CD4-positive, alpha-beta T cell treated with Interleukin-4 for 1 hour (primary cell): Measurements from ENCODE around the gene MISP3.
A peak's percentile ranks its signal among the peaks of the same experiment; 100 is the strongest.

Source experiments
- DNase-seq, 2 donors: peaks; one replicate each; pipeline ENCODE4 v3.0.0-alpha.2; 2020 to 2022

Gene MISP3

DNA sequence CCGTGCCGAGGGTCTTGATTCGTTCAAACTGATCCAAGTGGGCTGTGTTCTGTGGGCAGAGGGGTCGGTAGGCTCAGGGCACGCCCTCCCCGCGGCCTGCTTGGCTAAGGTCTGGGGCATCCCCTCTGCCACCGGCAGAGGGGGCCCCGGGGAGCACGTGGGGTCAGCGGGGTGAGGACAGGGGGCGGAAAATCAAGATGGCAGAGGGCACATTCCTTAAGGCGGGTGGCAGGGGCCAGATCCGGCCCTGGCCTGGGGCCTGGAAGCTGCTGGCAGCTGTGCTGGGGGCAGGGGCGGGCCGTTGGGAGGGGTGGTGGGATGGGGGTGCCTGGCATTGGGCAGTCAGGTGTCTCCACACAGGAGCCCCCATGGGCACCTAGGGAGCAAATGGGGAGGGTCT lies 34.3 kb downstream of the MISP3 start:
- DNase-seq = no peak

DNA sequence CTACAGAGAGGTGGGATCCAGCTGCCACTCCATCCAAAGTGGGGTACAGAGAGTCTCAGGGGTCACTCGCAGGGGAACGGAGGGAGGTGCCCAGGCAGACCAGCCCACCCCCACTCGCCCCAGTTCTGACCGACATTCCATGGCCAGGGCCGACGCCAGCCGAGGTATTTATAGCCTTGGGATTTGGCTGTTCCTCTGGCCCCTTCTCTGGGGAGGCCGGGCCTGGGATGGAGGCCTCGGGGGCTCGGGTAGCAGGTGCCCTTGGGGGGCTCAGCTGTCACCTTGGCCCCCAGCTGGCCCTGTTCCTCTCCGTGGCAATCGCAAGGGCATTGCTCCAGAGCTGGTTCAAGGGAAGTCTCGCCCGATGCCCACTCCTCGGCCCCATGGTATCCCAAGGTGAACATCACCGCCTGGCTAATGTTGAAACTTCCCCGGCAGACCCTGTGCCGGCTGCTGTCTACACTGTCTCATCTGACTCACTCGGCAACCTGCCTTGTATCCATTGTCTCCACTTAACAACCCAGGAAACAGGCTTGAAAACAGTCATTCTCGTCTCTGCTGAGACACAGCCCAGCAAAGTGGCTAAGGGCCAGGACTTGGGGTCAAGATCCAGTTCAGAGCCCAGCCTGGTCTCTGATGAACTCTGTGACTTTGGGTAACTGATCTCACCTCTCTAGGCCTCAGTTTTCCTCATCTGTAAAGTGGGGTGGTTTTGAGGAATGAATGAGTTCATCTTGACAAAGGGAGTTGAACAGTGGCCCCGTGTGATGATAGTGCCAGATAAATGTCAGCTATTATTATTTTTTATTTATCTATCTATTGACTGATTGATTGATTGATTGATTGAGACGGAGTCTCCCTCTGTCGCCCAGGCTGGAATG lies 35.2 kb downstream of the MISP3 start:
- DNase-seq = no peak

DNA sequence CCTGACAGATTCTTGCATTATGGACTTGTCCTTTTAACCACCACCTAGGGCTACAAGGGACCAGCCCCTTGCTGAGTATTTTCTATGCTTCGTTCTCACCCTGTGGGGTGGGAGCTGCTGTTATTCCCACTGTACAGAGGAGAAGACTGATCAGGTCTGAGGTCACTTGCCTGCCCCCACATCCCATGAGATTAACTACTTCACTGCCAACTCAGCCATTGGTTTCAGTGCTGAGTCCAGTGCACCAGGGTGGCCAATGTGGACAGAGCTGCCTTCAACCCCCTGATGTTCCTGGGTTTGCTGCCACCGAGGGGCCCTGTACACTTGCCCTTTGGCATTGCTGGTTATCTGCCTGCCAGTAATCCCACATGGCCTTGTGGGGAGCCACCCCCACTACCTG lies 38.1 kb downstream of the MISP3 start:
- DNase-seq = no peak

DNA sequence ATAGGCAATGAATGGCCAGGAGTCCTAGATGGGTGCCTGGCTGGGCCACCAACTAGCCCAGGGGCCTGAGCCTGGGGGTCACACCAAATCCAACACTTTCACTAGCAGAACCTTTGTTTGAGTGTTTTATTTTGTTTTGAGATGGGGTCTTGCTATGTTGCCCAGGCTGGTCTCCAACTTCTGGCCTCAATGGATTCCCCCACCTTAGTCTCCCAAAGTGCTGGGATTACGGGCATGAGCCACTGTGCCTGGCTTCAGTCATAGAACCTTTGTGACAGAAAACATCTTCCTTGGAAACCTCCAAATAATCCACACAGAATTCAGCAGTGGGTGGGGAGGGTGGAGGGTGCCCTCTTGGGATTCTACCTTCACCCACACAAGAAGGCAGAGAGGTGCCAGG lies 38.9 kb downstream of the MISP3 start:
- DNase-seq = no peak

DNA sequence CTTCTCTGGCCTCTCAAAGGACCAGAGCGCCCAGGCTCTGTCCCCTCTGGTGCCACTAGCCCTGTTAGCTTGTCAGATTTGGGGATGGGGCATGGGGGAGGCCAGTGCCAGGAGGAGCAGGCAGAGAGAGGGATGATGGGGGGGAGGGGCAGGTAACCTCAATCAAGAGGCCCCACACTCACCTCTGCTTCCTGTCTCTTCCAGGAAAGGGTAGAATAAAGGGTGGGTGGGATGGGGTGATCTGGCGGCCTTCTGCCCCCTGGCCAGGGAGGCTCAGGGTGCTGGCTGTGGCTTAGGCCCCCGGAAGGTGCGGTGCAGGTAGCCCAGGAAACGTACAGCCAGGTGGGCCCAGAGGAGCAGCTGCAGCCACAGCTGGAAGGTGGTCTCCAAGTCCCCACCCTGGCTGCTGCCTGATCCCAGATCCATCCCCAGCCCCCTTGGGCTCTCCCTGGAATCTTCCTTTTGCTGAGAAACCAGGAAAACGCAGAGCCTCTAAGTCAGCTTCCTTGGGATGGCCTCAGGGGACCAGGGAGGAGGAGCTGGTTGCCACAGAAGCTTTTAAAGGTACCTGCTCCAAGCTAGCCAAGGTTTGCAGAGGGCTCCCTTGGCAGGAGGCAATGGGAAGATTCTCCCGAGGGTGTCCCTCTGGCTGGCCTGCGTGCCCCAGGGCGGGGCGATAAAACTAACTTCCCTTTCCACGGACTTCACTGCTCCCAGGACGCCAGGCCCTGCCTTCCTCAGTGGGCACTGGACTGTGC lies 39.6 kb downstream of the MISP3 start:
- no peak for DNase-seq

DNA sequence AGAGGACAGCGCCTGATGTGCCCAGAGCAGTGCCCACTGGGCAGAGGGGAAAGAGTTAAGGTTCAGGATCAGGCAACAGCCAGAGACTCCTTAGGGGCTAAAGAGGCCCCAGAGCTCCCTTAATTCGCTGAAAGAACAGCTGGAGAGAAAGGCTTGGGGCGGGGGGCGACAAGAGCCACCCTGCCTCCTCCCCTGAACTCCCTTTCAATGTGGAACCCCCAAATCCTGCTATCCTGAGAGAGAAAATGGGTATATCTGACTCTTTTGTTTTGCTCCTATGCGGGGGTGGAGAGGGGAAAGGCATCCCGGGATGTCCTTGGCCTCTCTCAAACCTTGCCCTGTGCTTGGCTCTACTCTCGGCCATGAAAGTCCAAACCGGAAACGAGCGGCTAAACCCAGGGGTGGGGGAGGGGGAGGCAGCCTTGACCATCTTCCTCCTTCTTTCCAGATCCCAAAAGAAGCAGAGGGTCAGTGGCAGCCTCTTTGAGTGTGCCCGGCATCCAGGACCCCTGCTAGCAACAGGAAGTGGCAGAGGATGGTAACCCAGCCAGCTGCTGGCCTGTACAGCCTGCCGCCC lies 40.3 kb downstream of the MISP3 start:
- no peak for DNase-seq

DNA sequence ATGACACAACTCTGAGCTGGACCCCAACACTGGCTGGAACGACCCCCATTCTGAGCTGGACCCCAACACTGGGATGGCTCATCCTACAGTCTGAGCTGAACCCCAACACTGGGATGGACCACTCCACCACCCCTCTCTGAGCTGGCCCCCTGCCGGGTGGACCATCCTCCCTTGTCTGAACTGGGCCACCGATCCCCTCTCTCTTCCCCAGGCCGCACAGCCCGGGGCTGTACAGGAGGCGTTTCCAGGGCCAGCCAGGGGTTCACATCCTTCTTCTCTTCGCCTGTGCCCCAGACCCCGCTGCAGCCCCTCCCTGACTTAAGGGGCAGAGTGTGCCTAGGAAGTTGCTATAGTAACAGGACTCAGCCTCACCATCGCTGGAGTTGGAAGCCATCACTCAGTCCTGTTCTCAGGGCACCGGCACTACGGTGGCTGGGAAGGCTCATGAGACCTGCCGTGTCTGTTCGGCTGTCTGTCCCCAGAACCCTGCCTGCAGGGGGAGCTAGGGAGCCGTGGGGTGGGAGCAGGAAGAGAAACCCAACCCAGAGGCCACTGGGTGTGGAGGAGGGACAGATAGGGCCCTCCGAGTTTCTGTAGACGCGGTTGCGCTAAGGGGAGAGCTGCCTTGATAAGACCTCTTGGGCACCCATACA lies 41.3 kb downstream of the MISP3 start:
- DNase-seq = peak; percentile 48 to 51

DNA sequence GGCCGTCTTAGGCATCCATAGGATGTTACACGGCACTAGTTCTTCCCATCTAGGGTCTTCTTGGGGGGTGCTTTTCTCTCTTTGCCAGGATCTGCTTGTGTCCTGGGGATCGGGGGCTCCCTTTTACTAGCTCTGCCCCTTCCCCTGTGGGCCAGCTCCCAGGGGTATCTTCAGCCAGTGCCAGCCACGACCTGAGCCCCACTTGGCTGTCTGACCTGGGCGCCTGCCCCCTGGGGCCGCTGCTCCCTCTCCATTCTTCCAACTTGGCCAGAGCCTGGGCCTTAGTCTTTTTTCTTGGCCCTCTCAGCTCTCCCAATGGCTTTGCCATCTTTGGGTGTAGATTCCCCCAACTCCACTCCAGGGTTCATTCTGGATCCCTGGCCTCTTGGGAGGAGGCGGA lies 41.9 kb downstream of the MISP3 start:
- no peak for DNase-seq

DNA sequence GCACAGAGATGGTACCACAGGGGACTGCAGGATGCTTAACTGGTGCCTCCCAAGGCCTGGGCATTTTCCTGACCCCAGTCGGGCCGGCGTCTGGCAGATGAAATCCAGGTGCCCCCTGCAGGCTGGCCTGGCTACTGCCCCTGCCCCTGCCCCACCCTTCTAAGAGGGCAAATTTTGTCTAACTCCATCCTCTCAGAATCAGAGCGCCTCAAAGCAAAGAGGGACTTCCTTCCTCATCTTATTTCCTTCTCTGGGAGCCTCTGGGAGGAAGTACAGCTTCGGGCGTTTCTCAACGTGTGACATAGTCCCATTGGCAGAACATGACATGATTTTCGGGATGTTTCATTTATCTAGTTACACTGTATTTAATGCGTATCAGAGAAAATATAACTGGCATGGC lies 42.3 kb downstream of the MISP3 start:
- peak; percentile 61 to 74 for DNase-seq

DNA sequence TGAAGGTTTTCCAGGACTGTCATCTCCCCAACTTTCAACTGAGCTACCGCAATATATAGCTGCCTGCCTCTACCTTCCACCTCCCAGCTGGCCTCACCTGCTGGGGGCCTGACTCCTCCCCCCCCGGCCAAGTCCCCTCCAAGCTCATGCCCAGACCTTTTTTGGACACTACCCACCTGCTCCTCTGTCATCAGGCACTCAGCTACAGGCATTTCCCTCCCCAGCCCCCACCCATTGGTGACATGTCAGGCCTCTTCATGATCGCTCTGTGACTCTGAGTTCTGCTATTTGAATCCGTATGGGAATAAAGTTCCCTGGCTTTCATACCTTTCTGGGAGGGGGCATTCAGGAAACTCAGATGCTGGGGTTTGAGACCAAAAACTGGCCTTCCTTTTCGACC lies 43.2 kb downstream of the MISP3 start:
- no peak for DNase-seq

DNA sequence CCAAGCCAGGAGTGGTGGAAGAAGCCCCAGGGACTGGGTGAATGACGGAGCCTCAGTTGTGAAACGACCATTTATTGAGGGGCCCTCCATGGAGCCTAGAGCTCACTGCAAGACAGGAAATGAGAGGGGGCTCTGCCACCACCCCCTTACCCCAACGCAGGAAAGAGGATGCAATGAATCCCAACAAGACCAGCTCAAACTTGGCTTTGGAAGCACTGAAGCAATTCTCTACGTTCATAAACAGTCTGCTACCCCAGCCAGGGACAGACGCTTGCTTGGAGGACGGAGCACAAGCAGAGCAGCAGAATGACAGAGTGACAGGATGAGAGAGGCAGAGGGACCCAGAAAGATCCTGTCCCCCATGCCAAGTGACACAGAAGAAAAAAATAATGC lies 43.9 kb downstream of the MISP3 start:
- DNase-seq = no peak

DNA sequence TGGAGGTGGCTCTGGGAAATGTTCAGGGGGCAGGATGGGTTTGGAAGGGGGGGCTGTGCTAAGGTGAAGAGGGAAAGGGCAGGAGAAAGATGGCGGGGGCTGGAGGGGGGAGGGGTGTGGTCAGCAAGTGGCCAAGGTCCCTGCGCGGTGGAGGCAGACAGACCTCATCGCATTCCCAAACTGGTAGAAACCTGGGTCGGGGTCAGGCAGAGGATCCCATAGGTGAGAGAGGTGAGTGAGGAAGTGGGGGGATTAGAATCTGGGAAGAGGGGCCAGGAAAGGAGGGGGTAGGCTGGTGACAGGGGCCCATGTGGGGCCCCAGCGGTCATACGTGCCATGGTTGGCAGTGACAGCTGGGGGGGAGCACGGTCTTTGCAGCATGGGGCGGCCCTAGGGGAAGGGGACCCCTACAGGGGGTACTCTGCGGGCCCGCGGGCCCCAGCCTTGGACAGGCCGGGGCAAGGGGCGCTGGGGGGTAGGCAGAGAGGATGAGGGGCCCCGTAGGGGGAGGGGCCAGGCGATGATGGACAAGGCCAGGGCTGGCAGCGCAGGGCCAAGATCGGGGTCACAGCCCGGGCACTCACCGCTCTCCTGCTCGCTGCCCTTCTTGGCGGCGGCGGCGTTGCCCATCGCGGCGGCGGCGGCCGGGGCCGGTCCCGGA lies 44.5 kb downstream of the MISP3 start:
- DNase-seq = peak; percentile 15 to 18

DNA sequence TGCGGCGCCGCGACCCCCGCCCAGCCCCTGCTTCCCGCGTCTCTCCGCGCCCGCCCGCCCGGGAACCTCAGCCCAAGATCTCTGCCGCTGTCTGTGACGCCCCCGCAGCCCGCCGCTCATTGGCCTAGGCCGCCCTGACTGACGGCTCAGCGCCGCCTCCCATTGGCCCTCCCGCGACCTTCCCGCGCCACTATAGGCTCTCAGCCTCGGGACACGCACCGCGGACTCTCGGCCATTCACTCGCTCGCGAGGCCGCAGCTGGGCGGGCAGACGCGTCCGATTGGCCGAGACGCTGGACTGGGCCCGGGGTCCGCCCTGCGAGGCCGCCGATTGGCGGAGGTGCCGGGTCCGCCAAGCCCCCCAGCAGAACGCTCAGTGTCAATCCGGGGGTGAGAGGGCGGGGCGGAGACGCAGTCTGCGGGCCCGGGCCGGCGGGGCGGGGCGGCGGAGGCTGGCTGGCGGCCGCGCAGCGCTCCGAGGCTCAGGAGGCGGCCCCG lies 45.1 kb downstream of the MISP3 start, which contains the start of gene PRKACA:
PRKACA (minus strand) TSS at position 95 of the 497 bp plus-strand sequence. CDS start 215 bp downstream, outside the sequence.
- DNase-seq = peak; percentile 98 to 99

DNA sequence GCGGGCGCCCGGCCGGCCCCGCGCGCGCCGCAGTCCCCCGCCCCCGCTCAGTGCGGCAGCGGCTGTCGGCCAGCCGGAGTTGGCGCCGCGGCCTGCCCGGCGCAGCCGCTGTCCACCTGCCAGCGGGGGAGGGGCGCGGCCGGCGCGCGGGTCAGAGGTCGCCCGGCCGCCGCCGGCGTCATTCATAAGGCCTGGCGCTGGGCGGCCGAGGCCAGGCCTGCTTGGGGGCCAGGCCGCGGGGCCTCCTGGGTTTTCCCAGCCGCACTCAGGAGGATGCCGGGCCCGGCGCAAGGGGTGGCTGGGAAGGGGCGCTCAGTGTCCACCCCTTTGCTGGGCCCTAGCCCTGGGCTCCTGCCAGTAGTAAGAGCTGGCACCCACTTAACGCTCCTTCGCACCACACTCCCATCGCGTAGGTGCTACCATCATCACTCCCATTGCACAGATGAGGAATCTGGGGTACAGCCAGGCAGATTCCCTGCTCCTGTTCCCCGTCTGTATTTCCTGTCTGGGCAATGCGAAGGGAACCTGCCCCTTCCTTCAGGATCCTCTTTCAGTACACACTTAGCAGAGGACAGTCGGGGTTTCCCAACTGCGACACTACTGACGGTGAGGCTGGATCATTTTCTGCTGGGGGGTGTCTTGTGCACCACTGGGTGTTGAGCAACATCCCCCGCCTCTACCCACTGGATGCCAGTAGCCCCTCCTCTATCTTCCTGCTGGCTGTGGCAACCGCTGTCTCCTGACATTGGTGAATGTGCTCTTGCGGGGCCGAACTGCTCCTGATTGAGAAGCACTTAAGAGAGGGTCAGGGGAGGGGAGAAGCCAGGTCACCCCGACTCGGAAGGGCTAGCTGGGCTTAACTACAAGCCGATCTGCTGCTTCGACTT lies 45.8 kb downstream of the MISP3 start:
- DNase-seq = peak; percentile 63 to 86

DNA sequence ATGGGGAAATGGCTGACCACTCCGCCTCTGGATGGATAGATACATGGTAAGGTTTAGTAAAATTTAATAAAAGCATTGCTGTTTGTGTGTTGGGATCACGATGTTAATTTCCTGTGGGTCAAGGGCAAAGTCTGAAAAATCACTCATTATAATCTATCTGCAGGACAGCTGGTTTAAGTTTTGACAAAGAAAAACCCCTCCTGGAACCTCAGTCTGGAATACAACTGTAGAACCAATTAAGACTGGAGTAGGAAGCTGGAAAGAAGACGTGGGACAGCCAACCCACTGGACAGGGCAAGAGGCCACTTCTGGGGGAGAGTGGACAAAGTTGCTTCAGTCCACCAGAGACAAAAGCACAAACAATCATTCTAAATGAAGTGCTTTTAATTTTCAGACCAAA lies 46.6 kb downstream of the MISP3 start:
- no peak for DNase-seq

DNA sequence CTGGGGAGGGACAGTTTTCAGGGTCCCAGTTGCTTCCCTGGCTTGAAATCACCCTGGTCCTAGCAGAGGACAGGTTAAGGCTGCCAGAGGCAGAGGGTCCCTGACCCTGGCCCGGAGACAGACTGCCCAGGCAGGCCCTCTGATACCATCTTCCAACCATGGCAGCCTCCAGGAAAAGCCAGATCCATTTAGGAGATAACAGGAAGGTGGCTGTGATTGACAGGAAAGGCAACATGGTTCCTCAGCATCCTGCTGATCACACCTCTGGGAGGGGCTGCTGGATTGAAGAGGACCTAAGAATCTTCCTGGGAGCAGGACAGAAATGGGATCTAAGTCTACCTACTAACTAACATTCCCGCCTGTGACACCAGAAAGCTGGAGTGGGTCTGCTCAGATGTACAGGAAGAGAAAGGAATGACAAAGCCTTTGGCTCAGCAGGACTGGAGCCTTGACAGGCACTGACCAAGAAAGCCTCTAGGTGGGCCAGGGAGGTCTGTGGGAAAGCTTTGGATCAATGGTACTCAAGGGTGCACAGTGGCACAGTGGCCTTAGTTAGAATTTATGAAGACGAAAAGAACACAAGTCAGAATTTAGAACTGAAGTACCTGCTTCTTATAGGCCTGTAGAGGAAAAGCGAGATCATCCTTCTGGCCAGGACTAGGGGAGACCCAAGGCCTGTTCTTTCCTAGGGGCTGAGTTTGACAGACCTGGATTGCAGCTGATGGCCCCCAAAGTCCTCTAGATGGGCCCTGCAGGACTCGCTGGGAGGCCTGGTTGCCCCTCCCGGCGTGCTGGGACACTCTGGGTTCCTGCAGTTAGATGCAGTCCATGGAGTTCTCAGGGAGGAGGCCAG lies 47.3 kb downstream of the MISP3 start:
- DNase-seq = no peak

DNA sequence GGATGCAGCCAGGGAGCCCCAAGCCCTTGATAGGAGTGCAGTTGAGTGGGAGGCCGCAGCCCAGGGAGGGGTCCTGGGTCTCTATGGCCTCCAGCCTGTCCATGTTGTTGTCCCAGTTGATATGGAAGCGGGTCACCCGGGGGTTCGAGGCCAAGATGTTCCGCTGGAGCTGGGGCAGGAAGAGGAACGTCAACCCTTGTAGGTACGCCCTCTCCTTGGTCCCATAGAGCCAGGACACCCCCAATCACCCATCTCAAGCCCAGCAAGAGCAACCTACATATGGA lies 47.9 kb downstream of the MISP3 start:
- DNase-seq = no peak

DNA sequence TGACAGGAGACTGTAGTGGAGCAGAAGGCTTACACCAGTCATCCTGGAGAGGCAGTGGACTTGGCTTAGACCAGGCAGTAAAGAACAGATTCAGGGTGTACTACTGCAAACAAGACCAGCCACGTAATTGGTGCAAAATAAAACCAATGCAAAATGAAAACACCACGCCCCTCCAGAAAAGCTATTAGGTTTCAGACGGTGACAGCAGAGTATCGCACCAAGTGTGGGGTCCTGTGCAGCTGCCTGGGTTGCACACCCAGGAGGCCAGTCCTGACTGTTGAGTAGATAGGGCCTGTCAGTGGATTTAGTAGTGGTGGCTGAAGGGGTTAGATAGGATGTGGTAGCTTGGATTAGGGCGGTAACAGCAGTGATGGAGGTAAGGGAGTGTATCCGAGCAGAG lies 50.3 kb downstream of the MISP3 start:
- no peak for DNase-seq
